ENCODE results near the gene SLC35F2.

DNA sequence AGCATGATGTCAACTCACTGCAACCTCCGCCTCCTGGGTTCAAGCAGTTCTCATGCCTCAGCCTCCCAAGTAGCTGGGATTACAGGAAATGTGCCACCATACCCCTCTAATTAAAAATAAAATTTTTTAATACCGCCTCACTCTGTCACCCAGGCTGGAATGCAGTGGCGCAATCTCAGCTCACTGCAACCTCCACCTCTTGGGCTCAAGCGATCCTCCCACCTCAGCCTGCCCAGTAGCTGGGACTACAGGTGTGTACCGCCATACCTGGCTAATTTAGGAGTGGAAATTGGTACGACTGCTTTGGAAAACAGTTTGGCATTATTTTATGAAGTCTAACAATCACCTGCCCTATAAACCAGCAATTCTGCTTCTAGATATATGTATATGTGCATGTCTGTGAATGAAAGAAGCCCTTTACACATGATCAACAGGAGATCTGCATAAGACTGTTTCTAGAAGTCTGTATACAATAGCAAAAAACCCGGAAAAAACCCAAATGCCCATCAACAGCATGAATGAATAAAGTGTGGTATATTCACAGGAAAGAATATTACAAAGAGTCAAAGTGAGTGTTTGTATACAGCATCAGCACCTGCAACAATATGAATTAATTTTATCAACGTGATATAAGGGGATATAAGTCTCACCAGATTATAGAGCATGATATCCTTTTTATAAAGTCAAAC, 16.0 kb downstream of the SLC35F2 start:
- TF ChIP-seq, protein P1, sequence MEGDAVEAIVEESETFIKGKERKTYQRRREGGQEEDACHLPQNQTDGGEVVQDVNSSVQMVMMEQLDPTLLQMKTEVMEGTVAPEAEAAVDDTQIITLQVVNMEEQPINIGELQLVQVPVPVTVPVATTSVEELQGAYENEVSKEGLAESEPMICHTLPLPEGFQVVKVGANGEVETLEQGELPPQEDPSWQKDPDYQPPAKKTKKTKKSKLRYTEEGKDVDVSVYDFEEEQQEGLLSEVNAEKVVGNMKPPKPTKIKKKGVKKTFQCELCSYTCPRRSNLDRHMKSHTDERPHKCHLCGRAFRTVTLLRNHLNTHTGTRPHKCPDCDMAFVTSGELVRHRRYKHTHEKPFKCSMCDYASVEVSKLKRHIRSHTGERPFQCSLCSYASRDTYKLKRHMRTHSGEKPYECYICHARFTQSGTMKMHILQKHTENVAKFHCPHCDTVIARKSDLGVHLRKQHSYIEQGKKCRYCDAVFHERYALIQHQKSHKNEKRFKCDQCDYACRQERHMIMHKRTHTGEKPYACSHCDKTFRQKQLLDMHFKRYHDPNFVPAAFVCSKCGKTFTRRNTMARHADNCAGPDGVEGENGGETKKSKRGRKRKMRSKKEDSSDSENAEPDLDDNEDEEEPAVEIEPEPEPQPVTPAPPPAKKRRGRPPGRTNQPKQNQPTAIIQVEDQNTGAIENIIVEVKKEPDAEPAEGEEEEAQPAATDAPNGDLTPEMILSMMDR (IDR thresholded peaks at IDR 0.05), result no peak
- no peak for TF ChIP-seq POLR2AphosphoS5 (IDR thresholded peaks at IDR 0.05; ENCODE audit: insufficient read depth in 1 of 2, low read depth in 1 of 2)

Data from vagina (tissue), 2 donors.